GM12875 (cell line): Measurements from ENCODE around the gene ANO2.

Source experiments
- H3K4me3 ChIP-seq: one replicate; pipeline ENCODE4 v1.5.1; 2011; ENCODE audit warnings: low read depth, low read length, control low read depth
- TF ChIP-seq, protein P1 (sequence below): IDR thresholded peaks from 2 replicates; pipeline ENCODE4 v1.5.1; 2011; ENCODE audit warnings: low read depth, mild to moderate bottlenecking, control low read depth, inconsistent platforms, low read length, moderate library complexity, borderline replicate concordance; ENCODE audit not compliant: insufficient read depth

Gene ANO2

DNA sequence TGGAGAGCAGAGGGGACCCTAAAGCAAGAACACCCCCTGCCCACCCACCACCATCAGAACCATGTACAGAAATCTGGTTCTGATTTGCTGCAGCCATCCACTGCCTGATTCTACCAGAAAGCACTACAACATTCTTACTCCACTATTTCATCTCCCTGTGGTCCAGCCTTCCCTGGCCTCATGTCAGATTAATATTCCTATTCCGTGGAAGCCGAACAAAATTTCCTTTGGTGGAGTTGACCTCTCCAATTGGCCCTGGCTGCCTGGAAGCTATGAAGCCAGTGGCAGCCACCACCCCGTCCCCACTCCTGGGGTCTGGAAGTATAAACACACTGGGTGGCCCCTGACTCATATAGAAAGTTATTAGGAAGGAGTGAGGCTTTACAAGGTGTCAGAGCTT lies 60.2 kb downstream of the ANO2 start:
- H3K4me3 ChIP-seq = no peak overlapping the region
- TF ChIP-seq, protein P1, sequence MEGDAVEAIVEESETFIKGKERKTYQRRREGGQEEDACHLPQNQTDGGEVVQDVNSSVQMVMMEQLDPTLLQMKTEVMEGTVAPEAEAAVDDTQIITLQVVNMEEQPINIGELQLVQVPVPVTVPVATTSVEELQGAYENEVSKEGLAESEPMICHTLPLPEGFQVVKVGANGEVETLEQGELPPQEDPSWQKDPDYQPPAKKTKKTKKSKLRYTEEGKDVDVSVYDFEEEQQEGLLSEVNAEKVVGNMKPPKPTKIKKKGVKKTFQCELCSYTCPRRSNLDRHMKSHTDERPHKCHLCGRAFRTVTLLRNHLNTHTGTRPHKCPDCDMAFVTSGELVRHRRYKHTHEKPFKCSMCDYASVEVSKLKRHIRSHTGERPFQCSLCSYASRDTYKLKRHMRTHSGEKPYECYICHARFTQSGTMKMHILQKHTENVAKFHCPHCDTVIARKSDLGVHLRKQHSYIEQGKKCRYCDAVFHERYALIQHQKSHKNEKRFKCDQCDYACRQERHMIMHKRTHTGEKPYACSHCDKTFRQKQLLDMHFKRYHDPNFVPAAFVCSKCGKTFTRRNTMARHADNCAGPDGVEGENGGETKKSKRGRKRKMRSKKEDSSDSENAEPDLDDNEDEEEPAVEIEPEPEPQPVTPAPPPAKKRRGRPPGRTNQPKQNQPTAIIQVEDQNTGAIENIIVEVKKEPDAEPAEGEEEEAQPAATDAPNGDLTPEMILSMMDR = no peak

DNA sequence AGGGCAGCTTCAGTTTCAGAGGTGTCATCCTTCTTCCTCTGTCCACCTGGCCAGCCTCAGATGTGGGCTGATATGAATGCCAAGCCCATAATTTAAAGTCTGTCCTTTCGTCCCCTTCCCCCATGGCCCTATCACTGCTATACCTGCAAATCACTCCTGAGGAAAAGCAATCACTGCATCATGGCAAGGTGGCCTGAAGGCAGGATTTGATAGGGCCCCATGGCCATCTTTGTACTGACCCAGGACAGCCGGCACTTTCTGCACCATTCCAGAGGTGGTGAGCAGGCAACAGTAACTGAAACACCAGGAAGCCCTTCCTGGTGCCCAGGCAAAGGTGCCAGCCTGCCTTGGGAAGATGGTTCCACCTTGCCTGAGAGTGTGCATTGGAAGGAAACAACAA lies 60.8 kb downstream of the ANO2 start:
- H3K4me3 ChIP-seq = no peak overlapping the region
- TF ChIP-seq, protein P1 = no peak

DNA sequence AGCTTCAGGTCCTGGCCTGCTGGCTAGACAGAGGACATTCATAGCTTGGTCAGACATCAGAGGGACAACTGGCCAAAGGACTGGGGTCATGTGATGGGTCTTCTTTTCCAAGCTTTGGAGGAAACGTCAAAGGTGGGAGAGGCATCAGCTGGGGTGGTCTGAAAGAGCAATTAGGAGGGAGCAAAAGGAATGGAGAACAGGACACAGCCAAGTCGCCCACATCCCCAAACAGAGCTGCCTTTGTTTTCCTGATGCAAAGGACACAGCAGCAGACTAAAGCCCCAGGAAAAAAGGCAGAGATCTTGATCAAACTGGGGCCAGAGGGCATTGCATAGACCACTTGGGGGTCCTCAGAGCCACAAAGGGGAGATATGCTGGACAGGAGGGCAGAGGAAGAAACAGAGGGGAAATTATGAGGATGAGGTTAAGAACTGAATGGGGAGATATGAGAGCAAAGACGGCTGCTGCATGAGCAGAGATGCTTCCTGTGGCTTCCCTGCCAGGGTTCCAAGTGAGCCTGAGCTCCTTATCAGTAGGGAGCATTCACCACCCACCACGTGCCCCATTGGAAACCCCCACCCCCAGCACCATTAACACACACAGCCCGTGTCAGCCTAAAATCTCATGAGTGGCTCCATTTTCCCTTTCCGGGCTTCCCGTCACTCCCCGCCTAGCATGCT lies 62.4 kb downstream of the ANO2 start:
- TF ChIP-seq, protein P1 = no peak
- no peak overlapping the region for H3K4me3 ChIP-seq

DNA sequence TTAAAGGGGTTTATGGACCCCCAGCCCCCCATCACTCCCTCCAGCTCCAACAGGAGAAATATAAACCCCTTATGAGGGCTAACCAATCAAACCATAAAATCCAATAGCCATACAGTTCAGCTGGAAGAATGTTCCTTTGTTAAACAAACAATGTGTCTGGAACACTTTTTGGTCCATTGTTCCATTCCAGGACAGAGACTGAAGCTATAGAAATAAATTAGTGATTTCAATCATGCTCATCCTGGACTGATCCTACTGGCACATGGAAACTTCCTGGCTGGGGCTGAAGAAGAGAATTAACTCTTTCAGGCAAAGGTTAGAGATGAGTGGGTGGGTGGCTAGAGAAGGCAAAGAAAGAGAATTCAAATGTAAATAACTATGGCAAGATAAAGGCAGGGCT lies 63.4 kb downstream of the ANO2 start:
- H3K4me3 ChIP-seq = no peak overlapping the region
- TF ChIP-seq, protein P1 = no peak

DNA sequence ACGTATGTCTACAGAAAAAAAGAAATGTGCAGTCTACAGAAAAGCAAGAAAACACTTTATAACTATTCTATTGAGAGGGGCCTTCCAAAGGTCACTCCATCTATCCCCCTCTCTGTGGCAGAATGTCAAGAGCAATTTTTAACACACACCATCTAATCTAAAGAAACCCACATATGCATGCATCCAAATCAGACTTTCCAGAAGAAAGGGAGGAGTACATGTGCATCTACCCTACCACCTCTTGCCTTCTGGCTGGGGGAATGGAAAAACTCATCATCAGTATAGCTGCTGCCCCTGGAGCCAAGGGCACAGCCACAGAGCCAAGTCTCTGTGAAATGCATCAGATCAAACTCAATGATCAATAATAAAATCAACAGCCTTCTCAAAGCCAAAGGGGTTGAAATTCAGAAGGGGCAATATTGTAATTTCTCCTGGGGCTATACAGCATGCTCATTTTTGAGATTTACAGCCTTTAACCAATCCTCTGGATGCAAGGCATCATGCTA lies 63.9 kb downstream of the ANO2 start:
- no peak overlapping the region for H3K4me3 ChIP-seq
- TF ChIP-seq, protein P1 = no peak

DNA sequence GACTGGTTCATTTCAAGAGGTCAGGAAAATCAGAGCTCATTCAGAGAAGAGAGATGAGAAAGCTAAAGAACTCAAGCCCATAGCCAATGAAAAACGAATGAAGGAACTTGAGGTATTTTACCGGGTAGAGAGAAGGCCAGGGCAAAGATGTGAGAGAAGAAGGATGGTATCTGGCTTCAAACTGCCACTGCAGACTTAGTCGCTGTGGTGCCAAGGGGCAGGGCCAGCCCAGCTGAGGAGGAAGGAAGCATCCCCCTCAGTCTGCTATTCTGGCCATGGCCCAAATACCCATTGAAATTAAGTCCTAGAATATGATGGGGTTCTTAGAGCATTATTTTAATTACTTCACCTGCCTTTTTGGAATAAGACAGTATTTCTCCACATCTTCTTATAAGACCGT lies 69.2 kb downstream of the ANO2 start:
- H3K4me3 ChIP-seq = no peak overlapping the region
- TF ChIP-seq, protein P1 = no peak

DNA sequence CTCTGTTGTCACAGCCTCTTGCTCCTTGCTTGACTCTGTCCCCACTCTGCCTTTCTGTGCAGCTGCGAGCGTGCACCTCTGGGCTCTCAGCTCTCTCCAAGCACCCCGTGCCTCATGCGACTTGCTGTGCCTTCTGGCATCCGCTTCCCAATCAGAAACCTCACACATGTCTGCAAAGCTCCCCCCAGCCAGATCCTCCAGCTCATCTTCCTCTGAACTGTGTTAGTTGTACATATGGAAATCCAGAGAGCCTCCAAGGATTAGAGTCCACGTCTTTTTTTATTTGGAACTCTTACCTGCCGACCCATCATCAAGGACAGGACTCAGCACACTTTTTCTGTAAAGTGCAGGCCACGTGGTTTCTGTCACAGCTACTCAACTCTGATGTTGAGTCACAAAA lies 70.5 kb downstream of the ANO2 start:
- TF ChIP-seq, protein P1 = no peak
- no peak overlapping the region for H3K4me3 ChIP-seq
